ENCODE data around the gene ABHD13. TPM values are rescaled to one million over a fixed set of nuclear protein-coding genes. Genes with fewer than 3 reads are reported as not detected.

The ABHD13 gene
- total RNA-seq, 1 experiment from 2014 or later = 6.2 TPM

DNA sequence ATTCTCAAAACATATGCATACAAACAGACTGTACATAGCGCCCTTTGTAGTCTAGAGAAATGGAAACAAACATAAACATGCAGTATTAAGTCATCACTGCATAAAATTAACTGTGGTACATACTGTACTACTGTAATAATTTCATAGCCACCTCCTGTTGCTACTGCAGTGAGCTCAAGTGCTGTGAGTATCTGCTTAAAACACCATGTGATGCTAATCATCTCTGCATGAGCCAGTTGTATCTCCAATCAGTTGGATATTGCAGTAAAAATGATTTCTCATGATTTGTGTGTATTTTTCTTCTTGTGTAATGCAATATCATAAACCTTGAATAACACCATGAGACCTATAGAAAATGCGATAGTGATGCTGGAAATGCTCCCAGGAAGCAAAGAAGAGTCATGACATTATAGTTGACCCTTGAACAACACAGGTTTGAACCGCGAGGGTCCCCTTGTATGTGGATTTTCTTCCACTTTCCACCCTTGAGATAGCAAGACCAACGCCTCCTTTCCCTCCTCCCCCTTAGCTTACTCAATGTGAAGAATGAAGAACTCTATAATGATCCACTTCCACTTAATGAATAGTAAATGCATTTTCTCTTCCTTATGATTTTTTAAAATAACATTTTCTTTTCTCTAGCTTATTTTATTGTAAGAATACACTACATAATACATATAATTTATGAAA, 55.4 kb downstream of the ABHD13 start:
- intact Hi-C loops (cut with micrococcal nuclease) = no loop called here
- no peak for DNase-seq (ENCODE audit: unreplicated experiment)
- no TSS peak for BruUV-seq (replicated peaks)
- Mint-ChIP-seq H3K9me3 (ENCODE audit: unreplicated experiment) (no peaks in the 10 kb centered on the region), H3K4me1 (ENCODE audit: insufficient read depth, unreplicated experiment) (peaks cover 17% of the 10 kb centered on the region), H3K27ac (ENCODE audit: low read depth, unreplicated experiment) (no peak overlapping the region), H3K36me3 (ENCODE audit: insufficient read depth, unreplicated experiment) (no peaks in the 10 kb centered on the region), H3K4me3 (ENCODE audit: unreplicated experiment) (no peak overlapping the region), H3K27me3 (ENCODE audit: insufficient read depth, unreplicated experiment) (no peaks in the 10 kb centered on the region)
- POLR2A ChIA-PET = no interaction called here
- CTCF ChIA-PET = interaction anchor here (0.6 kb wide), 2 partner anchors 12 to 26 kb away, joined by 3 read pairs; no protein-coding TSS in a partner anchor
- no peak for TF ChIP-seq CTCF (IDR thresholded peaks at IDR 0.05; ENCODE audit: unreplicated experiment)

DNA sequence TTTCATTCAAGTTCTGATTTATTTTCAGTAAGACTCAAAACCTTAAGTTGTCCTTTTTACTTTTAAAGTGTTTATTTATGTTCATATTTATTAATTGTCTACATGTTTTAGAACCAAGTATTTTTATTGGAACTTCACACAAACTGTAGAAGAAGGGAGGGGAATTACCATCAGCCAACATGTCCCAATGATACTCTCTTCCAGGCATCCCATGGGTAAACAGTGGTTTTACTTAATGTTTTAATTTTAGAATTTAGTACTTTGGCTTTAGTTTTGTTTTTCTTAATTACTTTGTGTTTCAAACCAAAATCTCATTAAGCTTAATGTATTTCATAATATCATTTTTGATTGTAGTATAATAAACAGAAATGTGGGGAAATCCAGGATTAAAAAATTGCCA, 56.5 kb downstream of the ABHD13 start:
- no peaks in the 10 kb centered on the region for H3K27me3 Mint-ChIP-seq (ENCODE audit: insufficient read depth, unreplicated experiment)
- no peak overlapping the region for H3K4me3 Mint-ChIP-seq (ENCODE audit: unreplicated experiment)
- H3K36me3 Mint-ChIP-seq (ENCODE audit: insufficient read depth, unreplicated experiment) = no peaks in the 10 kb centered on the region
- no TSS peak for BruUV-seq (replicated peaks)
- POLR2A ChIA-PET = no interaction called here
- no peaks in the 10 kb centered on the region for H3K9me3 Mint-ChIP-seq (ENCODE audit: unreplicated experiment)
- intact Hi-C loops (cut with micrococcal nuclease) = no loop called here
- CTCF ChIA-PET = no interaction called here
- peaks cover 10% of the 10 kb centered on the region for H3K4me1 Mint-ChIP-seq (ENCODE audit: insufficient read depth, unreplicated experiment)
- TF ChIP-seq CTCF (IDR thresholded peaks at IDR 0.05; ENCODE audit: unreplicated experiment) = no peak
- H3K27ac Mint-ChIP-seq (ENCODE audit: low read depth, unreplicated experiment) = no peak overlapping the region
- no peak for DNase-seq (ENCODE audit: unreplicated experiment)

- Mint-ChIP-seq H3K27me3 (ENCODE audit: insufficient read depth, unreplicated experiment) (no peaks in the 10 kb centered on the region), H3K9me3 (ENCODE audit: unreplicated experiment) (no peaks in the 10 kb centered on the region), H3K36me3 (ENCODE audit: insufficient read depth, unreplicated experiment) (no peaks in the 10 kb centered on the region), H3K4me3 (ENCODE audit: unreplicated experiment) (no peak overlapping the region), H3K4me1 (ENCODE audit: insufficient read depth, unreplicated experiment) (peaks cover 7% of the 10 kb centered on the region), H3K27ac (ENCODE audit: low read depth, unreplicated experiment) (no peak overlapping the region)
- intact Hi-C loops (cut with micrococcal nuclease) = no loop called here
- BruUV-seq (replicated peaks) = no TSS peak
- CTCF ChIA-PET = interaction anchor here (0.6 kb wide), 1 partner anchor 304 kb away, joined by 6 read pairs; no protein-coding TSS in a partner anchor
- no peak for DNase-seq (ENCODE audit: unreplicated experiment)
- no peak for TF ChIP-seq CTCF (IDR thresholded peaks at IDR 0.05; ENCODE audit: unreplicated experiment)
- POLR2A ChIA-PET = no interaction called here
Observed at GRCh38 chr13:108276060-108276459, 57.9 kb downstream of the ABHD13 start.

DNA sequence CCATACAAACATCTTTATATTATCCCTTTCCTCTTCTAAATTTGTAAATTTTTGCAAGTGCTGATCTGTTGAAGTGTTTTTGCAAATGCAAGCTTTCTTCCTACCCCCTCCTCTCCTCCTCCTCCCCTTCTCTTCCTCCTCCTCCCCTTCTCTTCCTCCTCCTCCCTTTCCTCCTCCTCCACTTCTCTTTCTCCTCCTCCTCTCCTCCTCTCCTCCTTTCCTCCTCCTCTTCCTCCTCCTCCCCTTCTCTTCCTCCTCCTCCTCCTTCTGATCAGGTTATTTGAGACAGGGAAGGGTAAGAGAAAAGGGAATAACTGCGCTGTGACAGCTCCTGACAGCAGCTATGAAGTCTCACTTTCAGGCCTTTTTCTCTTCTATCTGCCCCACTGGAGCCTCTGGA, 60.3 kb downstream of the ABHD13 start:
- H3K4me3 Mint-ChIP-seq (ENCODE audit: unreplicated experiment) = no peak overlapping the region
- BruUV-seq (replicated peaks) = no TSS peak
- ChIA-PET POLR2A (no interaction called here), CTCF (interaction anchor here (0.7 kb wide), 1 partner anchor 541 kb away, joined by 3 read pairs; no protein-coding TSS in a partner anchor)
- no peaks in the 10 kb centered on the region for H3K36me3 Mint-ChIP-seq (ENCODE audit: insufficient read depth, unreplicated experiment)
- no peaks in the 10 kb centered on the region for H3K4me1 Mint-ChIP-seq (ENCODE audit: insufficient read depth, unreplicated experiment)
- no peaks in the 10 kb centered on the region for H3K9me3 Mint-ChIP-seq (ENCODE audit: unreplicated experiment)
- intact Hi-C loops (cut with micrococcal nuclease) = no loop called here
- H3K27me3 Mint-ChIP-seq (ENCODE audit: insufficient read depth, unreplicated experiment) = no peaks in the 10 kb centered on the region
- DNase-seq (ENCODE audit: unreplicated experiment) = no peak
- no peak for TF ChIP-seq CTCF (IDR thresholded peaks at IDR 0.05; ENCODE audit: unreplicated experiment)
- H3K27ac Mint-ChIP-seq (ENCODE audit: low read depth, unreplicated experiment) = no peak overlapping the region
